ENCODE results near the gene MARCHF11.

Gene MARCHF11

DNA sequence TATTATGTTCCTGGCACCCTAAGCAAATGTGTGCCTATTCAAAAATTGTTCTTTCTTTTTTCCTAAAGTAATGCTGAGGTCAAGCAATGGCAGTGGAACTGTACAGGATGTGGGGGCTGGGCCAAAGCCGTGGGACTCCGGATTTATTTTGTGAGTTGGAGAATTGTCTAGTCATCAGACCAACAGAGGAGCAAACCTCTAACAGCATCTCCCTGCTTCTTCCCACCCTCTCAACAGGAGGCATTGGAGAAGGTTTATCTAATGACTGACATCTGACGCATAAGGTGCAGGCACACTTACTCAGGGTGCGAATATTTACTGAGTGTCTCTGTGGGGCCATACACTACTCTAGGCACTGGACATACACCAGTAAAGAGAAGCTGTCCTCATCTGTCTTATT is 38.6 kb downstream of the MARCHF11 start:
- no peak overlapping the region for H3K4me2 ChIP-seq (ENCODE audit: low read depth, low read length)
- H3K9me2 ChIP-seq (replicated peaks; ENCODE audit: insufficient read depth, low read length): no peaks in the 10 kb centered on the region
- TF ChIP-seq, protein P1, sequence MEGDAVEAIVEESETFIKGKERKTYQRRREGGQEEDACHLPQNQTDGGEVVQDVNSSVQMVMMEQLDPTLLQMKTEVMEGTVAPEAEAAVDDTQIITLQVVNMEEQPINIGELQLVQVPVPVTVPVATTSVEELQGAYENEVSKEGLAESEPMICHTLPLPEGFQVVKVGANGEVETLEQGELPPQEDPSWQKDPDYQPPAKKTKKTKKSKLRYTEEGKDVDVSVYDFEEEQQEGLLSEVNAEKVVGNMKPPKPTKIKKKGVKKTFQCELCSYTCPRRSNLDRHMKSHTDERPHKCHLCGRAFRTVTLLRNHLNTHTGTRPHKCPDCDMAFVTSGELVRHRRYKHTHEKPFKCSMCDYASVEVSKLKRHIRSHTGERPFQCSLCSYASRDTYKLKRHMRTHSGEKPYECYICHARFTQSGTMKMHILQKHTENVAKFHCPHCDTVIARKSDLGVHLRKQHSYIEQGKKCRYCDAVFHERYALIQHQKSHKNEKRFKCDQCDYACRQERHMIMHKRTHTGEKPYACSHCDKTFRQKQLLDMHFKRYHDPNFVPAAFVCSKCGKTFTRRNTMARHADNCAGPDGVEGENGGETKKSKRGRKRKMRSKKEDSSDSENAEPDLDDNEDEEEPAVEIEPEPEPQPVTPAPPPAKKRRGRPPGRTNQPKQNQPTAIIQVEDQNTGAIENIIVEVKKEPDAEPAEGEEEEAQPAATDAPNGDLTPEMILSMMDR (IDR thresholded peaks at IDR 0.05; ENCODE audit: low read length): no peak
- TF ChIP-seq EZH2 (optimal IDR thresholded peaks at IDR 0.05; ENCODE audit: low read depth, low read length) (no peak), EZH2phosphoT487 (IDR thresholded peaks at IDR 0.05; ENCODE audit: low read length) (no peak)

DNA sequence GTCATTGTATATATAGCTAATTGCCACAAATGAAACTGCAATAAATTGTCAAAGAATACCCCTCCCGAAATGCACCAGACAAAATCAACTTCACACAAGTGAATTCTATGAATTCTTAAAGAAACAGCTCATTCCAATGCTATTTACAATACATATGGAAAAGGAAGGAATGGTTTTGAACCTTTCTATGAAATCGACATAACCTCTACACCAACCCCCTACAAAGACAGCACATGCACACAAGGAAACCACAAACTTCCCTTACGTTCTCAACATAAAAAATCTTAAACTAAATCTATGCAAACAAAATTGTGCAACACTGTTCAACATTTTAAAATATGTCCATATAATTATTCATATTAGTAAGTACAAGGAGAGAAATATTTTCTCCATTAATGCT is 39.2 kb downstream of the MARCHF11 start:
- no peak overlapping the region for H3K4me3 ChIP-seq (ENCODE audit: low read length)
- no peaks in the 10 kb centered on the region for H3K36me3 ChIP-seq (replicated peaks; ENCODE audit: insufficient read depth, low read length)
- H3K9ac ChIP-seq (ENCODE audit: low read length): no peak overlapping the region
- H3K9me3 ChIP-seq (replicated peaks; ENCODE audit: insufficient read depth, low read length): no peaks in the 10 kb centered on the region
- no peaks in the 10 kb centered on the region for H3K27me3 ChIP-seq (replicated peaks; ENCODE audit: insufficient read depth, low read length)
- no peaks in the 10 kb centered on the region for H4K20me1 ChIP-seq (ENCODE audit: insufficient read depth, low read length)
- no peaks in the 10 kb centered on the region for H3F3A ChIP-seq (ENCODE audit: insufficient read depth, low read length)
- no peak for DNase-seq
- no peaks in the 10 kb centered on the region for H3K4me1 ChIP-seq (ENCODE audit: low read length)
- H3K79me2 ChIP-seq (ENCODE audit: low read length): no peaks in the 10 kb centered on the region
- H3K9me2 ChIP-seq (replicated peaks; ENCODE audit: insufficient read depth, low read length): no peaks in the 10 kb centered on the region
- no peak overlapping the region for H3K4me2 ChIP-seq (ENCODE audit: low read depth, low read length)
- H3K27ac ChIP-seq (ENCODE audit: low read length): no peak overlapping the region
- TF ChIP-seq, protein P1 (IDR thresholded peaks at IDR 0.05; ENCODE audit: low read length): no peak
- H2AFZ ChIP-seq (ENCODE audit: low read length): no peak overlapping the region

More for the DNA sequence above, 38.6 kb downstream of the MARCHF11 start:
- H4K20me1 ChIP-seq (ENCODE audit: insufficient read depth, low read length): no peaks in the 10 kb centered on the region
- no peak overlapping the region for H2AFZ ChIP-seq (ENCODE audit: low read length)
- H3K36me3 ChIP-seq (replicated peaks; ENCODE audit: insufficient read depth, low read length): no peaks in the 10 kb centered on the region
- DNase-seq: no peak
- no peaks in the 10 kb centered on the region for H3K27me3 ChIP-seq (replicated peaks; ENCODE audit: insufficient read depth, low read length)
- H3K9me3 ChIP-seq (replicated peaks; ENCODE audit: insufficient read depth, low read length): no peaks in the 10 kb centered on the region
- H3K79me2 ChIP-seq (ENCODE audit: low read length): no peaks in the 10 kb centered on the region
- H3K4me3 ChIP-seq (ENCODE audit: low read length): no peak overlapping the region
- no peaks in the 10 kb centered on the region for H3K4me1 ChIP-seq (ENCODE audit: low read length)
- no peaks in the 10 kb centered on the region for H3F3A ChIP-seq (ENCODE audit: insufficient read depth, low read length)
- no peak overlapping the region for H3K9ac ChIP-seq (ENCODE audit: low read length)
- no peak overlapping the region for H3K27ac ChIP-seq (ENCODE audit: low read length)

DNA sequence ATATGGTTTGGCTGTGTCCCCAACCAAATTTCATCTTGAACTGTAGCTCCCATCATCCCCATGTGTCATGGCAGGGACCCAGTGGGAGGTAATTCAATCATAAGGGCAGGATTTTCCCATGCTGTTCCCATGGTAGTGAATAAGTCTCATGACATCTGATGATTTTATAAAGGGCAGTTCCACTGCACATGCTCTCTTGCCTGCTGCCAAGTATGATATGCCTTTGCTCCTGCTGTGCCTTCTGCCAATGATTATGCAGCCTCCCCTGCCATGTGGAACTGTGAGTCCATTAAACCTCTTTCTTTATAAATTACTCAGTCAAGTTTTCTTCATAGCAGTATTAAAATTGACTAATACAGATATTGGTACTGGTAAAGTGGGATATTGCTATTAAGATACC is 42.4 kb downstream of the MARCHF11 start:
- TF ChIP-seq EZH2 (optimal IDR thresholded peaks at IDR 0.05; ENCODE audit: low read depth, low read length) (no peak), EZH2phosphoT487 (IDR thresholded peaks at IDR 0.05; ENCODE audit: low read length) (no peak)
- TF ChIP-seq, protein P1 (IDR thresholded peaks at IDR 0.05; ENCODE audit: low read length): no peak
- H3K4me2 ChIP-seq (ENCODE audit: low read depth, low read length): no peak overlapping the region
- no peak overlapping the region for H3K27ac ChIP-seq (ENCODE audit: low read length)
- no peaks in the 10 kb centered on the region for H3K36me3 ChIP-seq (replicated peaks; ENCODE audit: insufficient read depth, low read length)
- H4K20me1 ChIP-seq (ENCODE audit: insufficient read depth, low read length): no peaks in the 10 kb centered on the region
- no peak overlapping the region for H3K4me3 ChIP-seq (ENCODE audit: low read length)
- no peaks in the 10 kb centered on the region for H3F3A ChIP-seq (ENCODE audit: insufficient read depth, low read length)
- H3K79me2 ChIP-seq (ENCODE audit: low read length): no peaks in the 10 kb centered on the region
- H3K9ac ChIP-seq (ENCODE audit: low read length): no peak overlapping the region
- H3K4me1 ChIP-seq (ENCODE audit: low read length): no peaks in the 10 kb centered on the region
- no peak for DNase-seq
- no peak overlapping the region for H2AFZ ChIP-seq (ENCODE audit: low read length)
- no peaks in the 10 kb centered on the region for H3K27me3 ChIP-seq (replicated peaks; ENCODE audit: insufficient read depth, low read length)
- H3K9me2 ChIP-seq (replicated peaks; ENCODE audit: insufficient read depth, low read length): no peaks in the 10 kb centered on the region
- no peaks in the 10 kb centered on the region for H3K9me3 ChIP-seq (replicated peaks; ENCODE audit: insufficient read depth, low read length)

Measured in MM.1S (cell line).